Measurements from ENCODE around the gene TLR5. TPM values are rescaled to one million over a fixed set of nuclear protein-coding genes. Genes with fewer than 3 reads are reported as not detected.

Gene TLR5
- polyA plus RNA-seq, 1 of the 3 experiments (the other 2 are of a cell fraction) = not detected

DNA sequence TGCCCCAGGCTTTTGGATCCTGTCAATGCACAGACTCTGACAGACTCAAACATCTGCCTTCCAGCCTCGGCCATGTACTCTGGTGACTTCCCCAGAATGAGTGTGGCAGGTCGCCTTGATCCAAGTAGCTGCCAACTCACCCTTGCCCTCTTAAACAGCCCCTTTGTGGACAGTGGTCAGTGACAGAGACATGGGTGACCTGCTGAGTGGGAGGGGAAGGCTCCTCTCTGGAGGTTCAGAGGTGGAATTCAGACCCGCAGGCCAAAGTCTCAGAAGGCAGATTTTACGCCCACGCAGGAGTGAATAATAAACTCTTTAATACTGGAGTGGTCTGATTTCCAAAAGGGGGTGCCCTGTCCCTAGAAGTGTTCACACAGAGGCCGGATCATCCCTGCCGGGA is 63.5 kb downstream of the TLR5 start:
- no peaks in the 10 kb centered on the region for H3K79me2 ChIP-seq (ENCODE audit: insufficient read depth)
- no peaks in the 10 kb centered on the region for H3K9me3 ChIP-seq
- no peak overlapping the region for H3K27ac ChIP-seq (ENCODE audit: low read depth in 2 of 2, low read length in 1 of 2)
- H3K4me3 ChIP-seq (ENCODE audit: low read depth in 2 of 2, low read length in 1 of 2) = no peak overlapping the region
- H3K36me3 ChIP-seq (replicated peaks in 1 of 2; ENCODE audit: control insufficient read depth in 1 of 2, insufficient read depth in 2 of 2, low read length in 1 of 2) = no peaks in the 10 kb centered on the region
- TF ChIP-seq FOXJ3 (CRISPR knock-in tag; IDR thresholded peaks at IDR 0.05) (no peak), USF1 (IDR thresholded peaks at IDR 0.05; ENCODE audit: borderline replicate concordance, low read depth) (no peak), RXRA (IDR thresholded peaks at IDR 0.05; ENCODE audit: borderline replicate concordance, low read depth) (no peak), IRF3 (IDR thresholded peaks at IDR 0.05; ENCODE audit: low read depth, low read length) (no peak), FOXM1 (IDR thresholded peaks at IDR 0.05; ENCODE audit: low read depth) (no peak), RCOR1 (IDR thresholded peaks at IDR 0.05; ENCODE audit: low read length) (no peak)
- no peaks in the 10 kb centered on the region; the same call in 1 of the 2 replicates for H3K27me3 ChIP-seq (ENCODE audit: insufficient read depth)
- no peak for DNase-seq
- no peak overlapping the region for H3K4me2 ChIP-seq
- CTCF ChIA-PET = interaction anchor here (1.1 to 3.4 kb wide), 4 partner anchors 11 to 292 kb away, joined by 3 to 28 read pairs (median 3); no protein-coding TSS in a partner anchor
- H3K9ac ChIP-seq = no peak overlapping the region
- H3K4me1 ChIP-seq (ENCODE audit: control insufficient read depth in 1 of 2, insufficient read depth in 2 of 2, low read depth in 1 of 2, low read length in 1 of 2) = peaks cover 0 to 11% of the 10 kb centered on the region in 2 experiments; a peak in 1 of 4 replicates
- 82% methylated on average over 5 of the region's 7 CpGs for WGBS (ENCODE audit: low lambda C conversion rate)
- POLR2A ChIA-PET = no interaction called here
- no peak overlapping the region for H2AFZ ChIP-seq (ENCODE audit: low read depth)
- no peaks in the 10 kb centered on the region for H3K9me2 ChIP-seq
- no peaks in the 10 kb centered on the region for H4K20me1 ChIP-seq (ENCODE audit: insufficient read depth)
- H3F3A ChIP-seq (replicated peaks; ENCODE audit: insufficient read depth) = no peaks in the 10 kb centered on the region

GRCh38 chr1:223077247-223077833 is 65.7 kb downstream of the TLR5 start:
- no peak overlapping the region for H3K4me2 ChIP-seq
- H3K36me3 ChIP-seq (replicated peaks in 1 of 2; ENCODE audit: control insufficient read depth in 1 of 2, insufficient read depth in 2 of 2, low read length in 1 of 2) = no peaks in the 10 kb centered on the region
- no peaks in the 10 kb centered on the region for H3K9me3 ChIP-seq
- no peaks in the 10 kb centered on the region for H3K79me2 ChIP-seq (ENCODE audit: insufficient read depth)
- 54% methylated on average over 8 of the region's 16 CpGs for WGBS (ENCODE audit: low lambda C conversion rate)
- H3K9ac ChIP-seq = no peak overlapping the region
- no peak for DNase-seq
- H3K27ac ChIP-seq (ENCODE audit: low read depth in 2 of 2, low read length in 1 of 2) = no peak overlapping the region
- H3K4me1 ChIP-seq (ENCODE audit: control insufficient read depth in 1 of 2, insufficient read depth in 2 of 2, low read depth in 1 of 2, low read length in 1 of 2) = peaks cover 0 to 6% of the 10 kb centered on the region in 2 experiments; a peak in 1 of 4 replicates
- ChIA-PET POLR2A (no interaction called here), CTCF (interaction anchor here (1.2 to 1.4 kb wide), 2 partner anchors 13 to 47 kb away, joined by 3 read pairs; no protein-coding TSS in a partner anchor)
- H2AFZ ChIP-seq (ENCODE audit: low read depth) = no peak overlapping the region
- H3F3A ChIP-seq (replicated peaks; ENCODE audit: insufficient read depth) = no peaks in the 10 kb centered on the region
- H3K9me2 ChIP-seq = no peaks in the 10 kb centered on the region
- H4K20me1 ChIP-seq (ENCODE audit: insufficient read depth) = no peaks in the 10 kb centered on the region
- no peaks in the 10 kb centered on the region; the same call in 1 of the 2 replicates for H3K27me3 ChIP-seq (ENCODE audit: insufficient read depth)
- no peak for TF ChIP-seq RFX5 (IDR thresholded peaks at IDR 0.05; ENCODE audit: low read length)
- TF ChIP-seq, protein P1, sequence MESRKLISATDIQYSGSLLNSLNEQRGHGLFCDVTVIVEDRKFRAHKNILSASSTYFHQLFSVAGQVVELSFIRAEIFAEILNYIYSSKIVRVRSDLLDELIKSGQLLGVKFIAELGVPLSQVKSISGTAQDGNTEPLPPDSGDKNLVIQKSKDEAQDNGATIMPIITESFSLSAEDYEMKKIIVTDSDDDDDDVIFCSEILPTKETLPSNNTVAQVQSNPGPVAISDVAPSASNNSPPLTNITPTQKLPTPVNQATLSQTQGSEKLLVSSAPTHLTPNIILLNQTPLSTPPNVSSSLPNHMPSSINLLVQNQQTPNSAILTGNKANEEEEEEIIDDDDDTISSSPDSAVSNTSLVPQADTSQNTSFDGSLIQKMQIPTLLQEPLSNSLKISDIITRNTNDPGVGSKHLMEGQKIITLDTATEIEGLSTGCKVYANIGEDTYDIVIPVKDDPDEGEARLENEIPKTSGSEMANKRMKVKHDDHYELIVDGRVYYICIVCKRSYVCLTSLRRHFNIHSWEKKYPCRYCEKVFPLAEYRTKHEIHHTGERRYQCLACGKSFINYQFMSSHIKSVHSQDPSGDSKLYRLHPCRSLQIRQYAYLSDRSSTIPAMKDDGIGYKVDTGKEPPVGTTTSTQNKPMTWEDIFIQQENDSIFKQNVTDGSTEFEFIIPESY (IDR thresholded peaks at IDR 0.05; ENCODE audit: borderline replicate concordance, low read depth) = no peak
- TF ChIP-seq RAD21 (IDR thresholded peaks at IDR 0.05; ENCODE audit: low read length) = no peak
- H3K4me3 ChIP-seq (ENCODE audit: low read depth in 2 of 2, low read length in 1 of 2) = no peak overlapping the region
